ENCODE data around the gene MCCD1. TPM values are rescaled to one million over a fixed set of nuclear protein-coding genes. Genes with fewer than 3 reads are reported as not detected.

The MCCD1 gene
- total RNA-seq, 1 donor from 2014 or later = not detected

GRCh38 chr6:31574106-31575061, 45.6 kb downstream of the MCCD1 start:
- H3K27ac Mint-ChIP-seq = peak overlapping the region; percentile 99
- peaks cover 78% of the 10 kb centered on the region for H3K4me1 Mint-ChIP-seq
- H3K36me3 Mint-ChIP-seq (ENCODE audit: low read depth) = peaks cover 58% of the 10 kb centered on the region

GRCh38 chr6:31575335-31575901, 46.7 kb downstream of the MCCD1 start, which contains the start of gene TNF:
TNF (plus strand) TSS chr6:31575565; CDS start chr6:31575742, 177 bp downstream.
- peaks cover 78% of the 10 kb centered on the region for H3K4me1 Mint-ChIP-seq
- no peaks in the 10 kb centered on the region for H3K27me3 Mint-ChIP-seq
- peaks cover 68% of the 10 kb centered on the region for H3K36me3 Mint-ChIP-seq (ENCODE audit: low read depth)
- peak; percentile 96 for DNase-seq
- peak within 1 kb of the TSS; percentile 99 for H3K27ac Mint-ChIP-seq
- H3K9me3 Mint-ChIP-seq = no peaks in the 10 kb centered on the region
- peak within 1 kb of the TSS; percentile 99 for H3K4me3 Mint-ChIP-seq
- intact Hi-C loops (cut with micrococcal nuclease) = loop anchor here (1.0 to 10.0 kb wide), 4 partner anchors 17 to 761 kb away; partner anchors contain the start of genes HSPA1B and NFKBIL1

More at GRCh38 chr6:31574106-31575061, 45.6 kb downstream of the MCCD1 start:
- Mint-ChIP-seq H3K4me3 (peak overlapping the region; percentile 99), H3K9me3 (no peaks in the 10 kb centered on the region), H3K27me3 (no peaks in the 10 kb centered on the region)
- DNase-seq = peak; percentile 68
- intact Hi-C loops (cut with micrococcal nuclease) = loop anchor here (1.0 to 10.0 kb wide), 4 partner anchors 16 to 760 kb away; partner anchors contain the start of genes HSPA1B and NFKBIL1

GRCh38 chr6:31575952-31576685, 47.4 kb downstream of the MCCD1 start:
- DNase-seq = peak; percentile 71
- H3K36me3 Mint-ChIP-seq (ENCODE audit: low read depth) = peaks cover 74% of the 10 kb centered on the region
- H3K27ac Mint-ChIP-seq = peak overlapping the region; percentile 99
- intact Hi-C loops (cut with micrococcal nuclease) = loop anchor here (1.0 to 10.0 kb wide), 4 partner anchors 17 to 761 kb away; partner anchors contain the start of genes HSPA1B and NFKBIL1
- no peaks in the 10 kb centered on the region for H3K27me3 Mint-ChIP-seq
- peak overlapping the region; percentile 99 for H3K4me3 Mint-ChIP-seq
- H3K9me3 Mint-ChIP-seq = no peaks in the 10 kb centered on the region
- peaks cover 78% of the 10 kb centered on the region for H3K4me1 Mint-ChIP-seq

GRCh38 chr6:31576897-31577578, 48.3 kb downstream of the MCCD1 start:
- peak; percentile 89 for DNase-seq
- Mint-ChIP-seq H3K9me3 (no peaks in the 10 kb centered on the region), H3K27ac (peak overlapping the region; percentile 99), H3K36me3 (ENCODE audit: low read depth) (peaks cover 80% of the 10 kb centered on the region), H3K4me3 (peak overlapping the region; percentile 99), H3K4me1 (peaks cover 71% of the 10 kb centered on the region), H3K27me3 (no peaks in the 10 kb centered on the region)
- intact Hi-C loops (cut with micrococcal nuclease) = loop anchor here (10.0 kb wide), 2 partner anchors 248 to 762 kb away; partner anchors contain the start of gene HSPA1B

- Mint-ChIP-seq H3K4me3 (peak overlapping the region; percentile 99), H3K9me3 (no peaks in the 10 kb centered on the region), H3K4me1 (peaks cover 70% of the 10 kb centered on the region), H3K27me3 (no peaks in the 10 kb centered on the region), H3K36me3 (ENCODE audit: low read depth) (peaks cover 79% of the 10 kb centered on the region), H3K27ac (peak overlapping the region; percentile 99)
- DNase-seq = peak; percentile 60
- intact Hi-C loops (cut with micrococcal nuclease) = loop anchor here (10.0 kb wide), 2 partner anchors 247 to 763 kb away; partner anchors contain the start of gene HSPA1B
These were observed 48.8 kb downstream of the MCCD1 start for GRCh38 chr6:31577579-31577966.

GRCh38 chr6:31578184-31579118, 49.7 kb downstream of the MCCD1 start:
- Mint-ChIP-seq H3K27ac (peak overlapping the region; percentile 91), H3K27me3 (no peaks in the 10 kb centered on the region), H3K4me3 (peak overlapping the region; percentile 94), H3K36me3 (ENCODE audit: low read depth) (peaks cover 73% of the 10 kb centered on the region), H3K4me1 (peaks cover 68% of the 10 kb centered on the region), H3K9me3 (no peaks in the 10 kb centered on the region)
- peak; percentile 71 for DNase-seq
- intact Hi-C loops (cut with micrococcal nuclease) = loop anchor here (10.0 kb wide), 2 partner anchors 246 to 764 kb away; partner anchors contain the start of gene HSPA1B

- H3K36me3 Mint-ChIP-seq (ENCODE audit: low read depth) = peaks cover 69% of the 10 kb centered on the region
- no peaks in the 10 kb centered on the region for H3K9me3 Mint-ChIP-seq
- H3K27ac Mint-ChIP-seq = peak overlapping the region; percentile 91
- peak; percentile 73 for DNase-seq
- peaks cover 67% of the 10 kb centered on the region for H3K4me1 Mint-ChIP-seq
- peak overlapping the region; percentile 94 for H3K4me3 Mint-ChIP-seq
- H3K27me3 Mint-ChIP-seq = no peaks in the 10 kb centered on the region
- intact Hi-C loops (cut with micrococcal nuclease) = loop anchor here (10.0 kb wide), 2 partner anchors 246 to 764 kb away; partner anchors contain the start of gene HSPA1B
These were observed 50.4 kb downstream of the MCCD1 start for GRCh38 chr6:31579119-31579505.

Other genes starting within 250 kb of the MCCD1 start
- 3,406 and 3,483 TPM in 2 replicates for gene HLA-B, start 171.8 kb upstream of the MCCD1 start, total RNA-seq
- gene MICA, start 125.4 kb upstream of the MCCD1 start, total RNA-seq = 6.5 and 7.3 TPM in 2 replicates
- 32.8 and 35.5 TPM in 2 replicates for gene MICB, start 30.8 kb upstream of the MCCD1 start, total RNA-seq
- 696 and 720 TPM in 2 replicates for gene DDX39B, start 13.0 kb downstream of the MCCD1 start, total RNA-seq
- gene ATP6V1G2, start 17.6 kb downstream of the MCCD1 start, total RNA-seq = 0.89 and 0.92 TPM in 2 replicates
- 14.8 and 16.2 TPM in 2 replicates for gene NFKBIL1, start 18.6 kb downstream of the MCCD1 start, total RNA-seq
- 622 and 631 TPM in 2 replicates for gene LTA, start 43.3 kb downstream of the MCCD1 start, total RNA-seq
- 294 and 303 TPM in 2 replicates for gene TNF, start 46.6 kb downstream of the MCCD1 start, total RNA-seq
- 134 and 136 TPM in 2 replicates for gene LTB, start 53.5 kb downstream of the MCCD1 start, total RNA-seq
- gene LST1, start 57.3 kb downstream of the MCCD1 start, total RNA-seq = 42.6 and 46.4 TPM in 2 replicates
- 12.2 and 14.5 TPM in 2 replicates for gene NCR3, start 64.0 kb downstream of the MCCD1 start, total RNA-seq
- gene AIF1, start 86.3 kb downstream of the MCCD1 start, total RNA-seq = 68.2 and 69.6 TPM in 2 replicates
- 290 and 303 TPM in 2 replicates for gene PRRC2A, start 91.8 kb downstream of the MCCD1 start, total RNA-seq
- gene BAG6, start 123.7 kb downstream of the MCCD1 start, total RNA-seq = 324 and 342 TPM in 2 replicates
- 2.5 and 3.4 TPM in 2 replicates for gene APOM, start 126.9 kb downstream of the MCCD1 start, total RNA-seq
- gene C6orf47, start 131.8 kb downstream of the MCCD1 start, total RNA-seq = 16.8 and 17.9 TPM in 2 replicates
- 32.9 and 33.6 TPM in 2 replicates for gene GPANK1, start 136.0 kb downstream of the MCCD1 start, total RNA-seq
- gene CSNK2B, start 137.1 kb downstream of the MCCD1 start, total RNA-seq = 288 and 302 TPM in 2 replicates
- gene LY6G5B, start 141.0 kb downstream of the MCCD1 start, total RNA-seq = 32.8 and 33.5 TPM in 2 replicates
- gene LY6G5C, start 152.1 kb downstream of the MCCD1 start, total RNA-seq = 4.1 and 4.9 TPM in 2 replicates
- gene ABHD16A, start 174.4 kb downstream of the MCCD1 start, total RNA-seq = 43.1 and 44.7 TPM in 2 replicates
- gene LY6G6F, start 177.9 kb downstream of the MCCD1 start, total RNA-seq = not detected in 2 replicates
- gene LY6G6D, start 186.4 kb downstream of the MCCD1 start, total RNA-seq = not detected in 2 replicates
- gene LY6G6C, start 192.8 kb downstream of the MCCD1 start, total RNA-seq = not detected in 2 replicates
- not detected in 2 replicates for gene MPIG6B, start 194.4 kb downstream of the MCCD1 start, total RNA-seq
- 4.8 and 5.6 TPM in 2 replicates for gene DDAH2, start 200.3 kb downstream of the MCCD1 start, total RNA-seq
- gene CLIC1, start 207.6 kb downstream of the MCCD1 start, total RNA-seq = 385 TPM in 2 replicates
- gene MSH5, start 211.0 kb downstream of the MCCD1 start, total RNA-seq = 87.8 and 99.6 TPM in 2 replicates
- gene SAPCD1, start 233.7 kb downstream of the MCCD1 start, total RNA-seq = 15.0 and 17.7 TPM in 2 replicates
- 3.0 and 3.2 TPM in 2 replicates for gene VWA7, start 248.4 kb downstream of the MCCD1 start, total RNA-seq